Body of pancreas (tissue), 4 donors: ENCODE data around the gene CYP19A1. TPM values are rescaled to one million over a fixed set of nuclear protein-coding genes. Genes with fewer than 3 reads are reported as not detected.
"Not testable (repeated sequence)": the region's sequence is repeated elsewhere in the genome, so short reads cannot be mapped to it uniquely, and the experiment has no call there.

Source experiments
- ATAC-seq: fragments of 150-250 bp; one replicate; pipeline ENCODE4 v1.9.1; 2016
- DNase-seq, 4 donors: peaks; one replicate each; pipeline ENCODE4 v3.0.0-alpha.2; 2019
- H3K27ac ChIP-seq, 4 donors: fragments of 200-600 bp; sonication (generic); 1 replicate in 3 of 4; 2 replicates in 1 of 4; pipeline versions ENCODE4 v1.5.1 to v1.6.1; 2016 to 2019; ENCODE audit warnings: mild to moderate bottlenecking in 1 of 4, mixed read lengths in 1 of 4, moderate library complexity in 1 of 4
- H3K27me3 ChIP-seq, 2 donors: fragments of 200-600 bp; sonication (generic); one replicate each; pipeline ENCODE4 v1.6.0; 2016; ENCODE audit warnings: mild to moderate bottlenecking in 1 of 2
- H3K36me3 ChIP-seq, 2 donors: fragments of 200-600 bp; sonication (generic); replicated peaks in 1 of 2; 2 replicates each; pipeline ENCODE4 v1.5.1; 2016; ENCODE audit warnings: low read depth in 2 of 2; ENCODE audit not compliant: insufficient read depth in 1 of 2
- H3K4me1 ChIP-seq: fragments of 200-600 bp; sonication (generic); one replicate; pipeline ENCODE4 v1.6.0; 2016
- H3K4me3 ChIP-seq, 2 donors: fragments of 200-600 bp; sonication (generic); 1 replicate in 1 of 2; 2 replicates in 1 of 2; pipeline ENCODE4 v1.5.1; 2016 to 2019
- H3K9me3 ChIP-seq, 3 donors: fragments of 200-600 bp; sonication (generic); 1 replicate in 2 of 3; 2 replicates in 1 of 3; pipeline ENCODE4 v1.5.1; 2016
- CTCF ChIP-seq, 7 experiments: fragments of 450-650 bp in 4 of 7; fragments of 200-600 bp in 3 of 7; sonication (generic) in 3 of 7; IDR thresholded peaks; one replicate each; pipeline ENCODE4 v1.5.1; 2016 to 2019; ENCODE audit warnings: antibody characterized with exemption in 7 of 7
- POLR2A ChIP-seq, 3 donors: fragments of 450-650 bp; IDR thresholded peaks; one replicate each; pipeline ENCODE4 v1.6.1; 2016; ENCODE audit warnings: antibody characterized with exemption in 3 of 3, mild to moderate bottlenecking in 2 of 3
- WGBS, 2 donors: methylation state at CpG; one replicate each; pipeline ENCODE4 v1.1.5; 2017; 5-methylcytosine and 5-hydroxymethylcytosine counted together
- intact Hi-C: fragments of 100-400 bp; cut with DNase I; formaldehyde crosslinking; loops from one replicate; pipeline ENCODE4 v1.15.1; 2023
- total RNA-seq, 2 donors: library from RNA; depleted of rRNA; stranded (reverse); fragments of >200 nt; gene quantifications; one replicate each; pipeline ENCODE4 v1.1.0, GENCODE V29; 2016

Gene CYP19A1
- total RNA-seq, 2 donors from 2014 or later, result 0.26 TPM; not detected in 1

- WGBS, 2 donors, result 65 to 71% methylated on average over 6 of the region's 6 CpGs
- H3K27ac ChIP-seq, result no peak overlapping the region
- intact Hi-C loops, result no loop called here
Observed at GRCh38 chr15:51189669-51190385, 148.6 kb downstream of the CYP19A1 start.

GRCh38 chr15:51188791-51189190, 149.6 kb downstream of the CYP19A1 start:
- H3K36me3 ChIP-seq, intact Hi-C loops, H3K4me3 ChIP-seq, H3K27me3 ChIP-seq, ATAC-seq, H3K9me3 ChIP-seq, H3K27ac ChIP-seq, H3K4me1 ChIP-seq, DNase-seq: not testable (repeated sequence)
- WGBS, 2 donors, result 70 to 74% methylated on average over 6 of the region's 6 CpGs

More at GRCh38 chr15:51189669-51190385, 148.6 kb downstream of the CYP19A1 start:
- Histone ChIP-seq H3K9me3 (no peaks in the 10 kb centered on the region), H3K4me3 (no peak overlapping the region), H3K4me1 (peaks cover 6% of the 10 kb centered on the region), H3K27me3 (no peaks in the 10 kb centered on the region), H3K36me3 (no peaks in the 10 kb centered on the region)
- DNase-seq, result no peak
- no peak for TF ChIP-seq CTCF (IDR thresholded peaks at IDR 0.05)
- no peak for TF ChIP-seq POLR2A (IDR thresholded peaks at IDR 0.05)
- ATAC-seq, result no peak

GRCh38 chr15:51186891-51187290, 151.5 kb downstream of the CYP19A1 start:
- H3K27ac ChIP-seq, result no peak overlapping the region
- no peaks in the 10 kb centered on the region for H3K9me3 ChIP-seq
- H3K27me3 ChIP-seq, result no peaks in the 10 kb centered on the region
- DNase-seq (no peak), ATAC-seq (no peak)
- no peaks in the 10 kb centered on the region for H3K36me3 ChIP-seq
- no peak for TF ChIP-seq CTCF (IDR thresholded peaks at IDR 0.05)
- TF ChIP-seq POLR2A (IDR thresholded peaks at IDR 0.05), result no peak
- WGBS, 2 donors, result 75 to 85% methylated on average over 4 of the region's 4 CpGs
- no peaks in the 10 kb centered on the region for H3K4me1 ChIP-seq
- H3K4me3 ChIP-seq, result no peak overlapping the region
- intact Hi-C loops, result no loop called here

GRCh38 chr15:51186181-51186705, 152.2 kb downstream of the CYP19A1 start:
- Histone ChIP-seq H3K36me3 (no peaks in the 10 kb centered on the region), H3K9me3 (no peaks in the 10 kb centered on the region), H3K4me3 (no peak overlapping the region), H3K4me1 (no peaks in the 10 kb centered on the region), H3K27me3 (no peaks in the 10 kb centered on the region), H3K27ac (no peak overlapping the region)
- 59 to 62% methylated on average over 5 of the region's 5 CpGs for WGBS, 2 donors
- intact Hi-C loops, result no loop called here
- DNase-seq (no peak), ATAC-seq (no peak)
- TF ChIP-seq CTCF (IDR thresholded peaks at IDR 0.05), result no peak
- no peak for TF ChIP-seq POLR2A (IDR thresholded peaks at IDR 0.05)

GRCh38 chr15:51185213-51186159, 152.9 kb downstream of the CYP19A1 start:
- H3K4me3 ChIP-seq, result no peak overlapping the region
- no peaks in the 10 kb centered on the region for H3K4me1 ChIP-seq
- WGBS, 2 donors, result 51 to 56% methylated on average over 12 of the region's 12 CpGs
- intact Hi-C loops, result no loop called here
- H3K27ac ChIP-seq, result no peak overlapping the region
- no peak for TF ChIP-seq CTCF (IDR thresholded peaks at IDR 0.05)
- no peak for TF ChIP-seq POLR2A (IDR thresholded peaks at IDR 0.05)
- DNase-seq (no peak), ATAC-seq (no peak)
- no peaks in the 10 kb centered on the region for H3K36me3 ChIP-seq
- no peaks in the 10 kb centered on the region for H3K9me3 ChIP-seq
- no peaks in the 10 kb centered on the region for H3K27me3 ChIP-seq
